Measurements from ENCODE around the gene PLEKHG4B. TPM values are rescaled to one million over a fixed set of nuclear protein-coding genes. Genes with fewer than 3 reads are reported as not detected.
"Not testable (repeated sequence)": the region's sequence is repeated elsewhere in the genome, so short reads cannot be mapped to it uniquely, and the experiment has no call there.

Gene PLEKHG4B
- total RNA-seq, 1 donor from 2014 or later = 0.36 TPM

- ATAC-seq = not testable (repeated sequence)
Measured at GRCh38 chr5:233426-233825, 141.5 kb downstream of the PLEKHG4B start.

- no peak for ATAC-seq
Measured at GRCh38 chr5:234450-234849, 142.5 kb downstream of the PLEKHG4B start.

GRCh38 chr5:235527-235926 is 143.6 kb downstream of the PLEKHG4B start:
- not testable (repeated sequence) for ATAC-seq

- ATAC-seq = not testable (repeated sequence)
Measured at GRCh38 chr5:237931-238330, 146.0 kb downstream of the PLEKHG4B start.

Other genes starting within 250 kb of the PLEKHG4B start
- gene LRRC14B, start 99.3 kb downstream of the PLEKHG4B start, total RNA-seq = not detected
- gene CCDC127, start 126.0 kb downstream of the PLEKHG4B start, total RNA-seq = 1.6 TPM
- 53.6 TPM for gene SDHA, start 126.2 kb downstream of the PLEKHG4B start, total RNA-seq
- gene PDCD6, start 179.5 kb downstream of the PLEKHG4B start, total RNA-seq = 96.8 TPM
- gene AHRR, start 229.5 kb downstream of the PLEKHG4B start, total RNA-seq = 1.1 TPM

Data from esophagus mucosa (tissue), 1 donor.